HG02943 (cell line): ENCODE measurements around the gene DMRT3.
A peak's percentile ranks its signal among the peaks of the same experiment; 100 is the strongest.
"Not testable (repeated sequence)": the region's sequence is repeated elsewhere in the genome, so short reads cannot be mapped to it uniquely, and the experiment has no call there.

Source experiments
- ATAC-seq: cut with Tn5 transposase; IDR thresholded peaks from one replicate; pipeline ENCODE4 v1.9.1; 2021; ENCODE audit warnings: mild to moderate bottlenecking, low read depth, moderate library complexity; ENCODE audit not compliant: unreplicated experiment

Gene DMRT3

DNA sequence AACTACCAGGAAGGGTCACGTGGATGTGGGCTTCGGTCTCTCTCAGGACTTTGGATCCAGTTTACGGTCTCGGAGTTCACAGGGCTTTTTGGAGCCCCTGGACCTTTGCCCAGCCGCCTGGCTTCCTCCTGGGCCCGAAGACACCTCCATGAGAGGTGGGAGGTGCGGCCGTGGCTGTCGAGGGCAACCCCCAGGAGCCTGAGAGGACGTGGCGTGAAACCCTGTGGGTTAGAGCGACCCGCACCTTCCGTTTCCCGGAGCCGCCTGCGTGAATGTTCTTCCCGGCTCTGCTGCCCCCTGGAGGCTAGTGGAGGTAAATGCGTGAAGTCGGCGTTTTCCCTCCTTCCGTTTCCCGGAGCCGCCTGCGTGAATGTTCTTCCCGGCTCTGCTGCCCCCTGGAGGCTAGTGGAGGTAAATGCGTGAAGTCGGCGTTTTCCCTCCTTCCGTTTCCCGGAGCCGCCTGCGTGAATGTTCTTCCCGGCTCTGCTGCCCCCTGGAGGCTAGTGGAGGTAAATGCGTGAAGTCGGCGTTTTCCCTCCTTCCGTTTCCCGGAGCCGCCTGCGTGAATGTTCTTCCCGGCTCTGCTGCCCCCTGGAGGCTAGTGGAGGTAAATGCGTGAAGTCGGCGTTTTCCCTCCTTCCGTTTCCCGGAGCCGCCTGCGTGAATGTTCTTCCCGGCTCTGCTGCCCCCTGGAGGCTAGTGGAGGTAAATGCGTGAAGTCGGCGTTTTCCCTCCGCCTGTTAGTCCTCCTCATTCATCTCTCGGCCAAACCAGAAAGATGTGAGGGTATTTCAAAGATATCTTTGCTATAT, 22.1 kb downstream of the DMRT3 start:
- not testable (repeated sequence) for ATAC-seq

DNA sequence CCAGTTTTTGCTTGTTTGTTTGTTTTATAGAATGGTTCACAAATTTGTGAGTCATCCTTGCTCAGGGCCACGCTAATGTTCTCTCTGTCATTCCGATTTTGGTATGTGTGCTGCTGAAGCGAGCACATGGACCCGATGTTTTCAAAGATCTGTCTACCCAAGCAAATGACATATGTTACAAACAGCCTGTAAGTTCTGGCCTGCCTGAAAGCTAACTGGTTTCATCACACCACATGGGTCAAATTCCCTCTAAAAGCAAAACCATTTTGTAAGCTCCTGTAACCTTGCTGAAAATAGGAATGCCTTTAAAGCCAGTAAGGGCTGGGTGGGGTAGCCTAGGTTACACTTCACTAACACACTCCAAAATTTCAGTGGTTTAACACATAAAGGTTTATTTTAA, 25.4 kb downstream of the DMRT3 start:
- no peak for ATAC-seq

DNA sequence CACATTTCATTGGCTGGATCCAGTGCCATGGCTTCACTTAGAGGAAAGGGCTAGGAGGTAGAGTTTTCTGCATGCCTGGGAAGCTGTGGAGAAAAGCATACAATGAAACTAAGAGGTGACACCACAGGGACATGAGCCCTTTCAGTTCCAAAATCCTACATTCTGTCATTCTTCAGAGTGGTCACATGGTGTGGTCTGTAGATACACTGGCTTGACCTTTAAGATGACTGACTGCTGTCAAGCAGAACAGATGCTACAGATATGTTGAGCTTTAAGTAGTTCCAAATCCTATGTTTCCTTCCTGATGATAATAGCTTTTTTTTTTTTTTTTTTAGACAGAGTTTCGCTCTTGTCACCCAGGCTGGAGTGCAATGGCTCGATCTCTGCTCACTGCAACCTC, 26.2 kb downstream of the DMRT3 start:
- ATAC-seq = no peak

DNA sequence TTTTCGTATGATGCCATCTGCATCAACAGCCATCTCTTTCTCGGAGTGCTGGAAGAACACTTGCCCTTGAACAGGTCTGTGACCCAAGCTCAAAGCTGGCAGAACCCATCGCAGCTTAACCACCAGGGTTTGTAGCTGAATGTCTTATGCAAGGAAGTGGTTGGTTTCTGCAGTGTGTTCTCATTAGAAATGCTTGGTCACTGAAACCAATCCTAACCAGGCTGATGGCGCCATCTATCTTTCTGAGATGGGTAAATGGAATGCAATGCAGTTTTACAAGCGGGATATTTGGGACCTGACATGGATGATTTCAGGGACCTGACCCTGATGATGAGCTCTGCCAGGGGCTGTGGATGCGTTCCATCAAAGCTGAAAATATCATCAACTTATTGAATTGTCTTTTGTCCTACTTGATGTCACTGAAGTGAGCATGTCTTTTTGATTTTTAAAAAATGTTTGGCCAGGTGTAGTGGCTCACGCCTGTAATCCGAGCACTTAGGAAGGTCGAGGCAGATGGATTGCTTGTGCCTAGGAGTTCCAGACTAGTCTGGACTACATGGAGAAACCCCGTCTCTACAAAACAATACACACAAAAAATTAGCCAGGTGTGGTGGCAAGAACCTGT, 28.7 kb downstream of the DMRT3 start:
- no peak for ATAC-seq

DNA sequence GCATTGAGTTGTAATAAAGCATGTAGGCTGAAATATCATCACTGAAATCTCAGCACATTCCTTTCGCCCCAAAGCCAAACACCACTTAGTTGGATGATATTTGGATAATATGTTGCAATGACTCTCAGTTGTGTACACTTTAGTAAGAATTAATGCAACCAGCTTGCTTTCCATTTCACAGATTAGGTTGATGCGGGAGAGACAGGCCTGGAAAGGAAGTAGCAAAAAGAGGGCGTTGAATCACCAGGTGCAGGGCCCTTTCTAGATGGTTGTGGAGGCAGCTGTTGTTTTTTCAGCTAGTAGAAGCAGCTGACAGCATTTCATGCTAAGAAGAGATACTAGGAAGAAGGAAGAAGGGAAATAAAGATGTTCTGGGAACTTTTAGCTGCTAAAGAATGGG, 30.9 kb downstream of the DMRT3 start:
- ATAC-seq = no peak

DNA sequence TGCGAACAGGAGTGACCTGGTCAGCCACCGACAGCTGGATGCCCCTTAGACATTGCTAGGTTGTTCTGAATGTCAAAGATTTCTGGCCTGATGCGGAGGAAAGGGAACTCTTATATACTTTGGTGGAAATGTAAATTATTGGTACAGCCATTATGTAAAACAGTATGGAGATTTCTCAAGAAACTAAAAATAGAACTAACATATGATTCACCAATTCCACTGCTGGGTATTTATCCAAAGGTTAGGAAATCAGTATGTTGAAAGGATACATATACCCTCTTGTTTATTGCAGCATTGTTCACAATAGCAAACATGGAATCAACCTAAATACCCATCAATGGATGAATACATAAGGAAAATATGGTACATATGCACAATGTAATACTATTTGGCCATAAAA, 31.8 kb downstream of the DMRT3 start:
- no peak for ATAC-seq

DNA sequence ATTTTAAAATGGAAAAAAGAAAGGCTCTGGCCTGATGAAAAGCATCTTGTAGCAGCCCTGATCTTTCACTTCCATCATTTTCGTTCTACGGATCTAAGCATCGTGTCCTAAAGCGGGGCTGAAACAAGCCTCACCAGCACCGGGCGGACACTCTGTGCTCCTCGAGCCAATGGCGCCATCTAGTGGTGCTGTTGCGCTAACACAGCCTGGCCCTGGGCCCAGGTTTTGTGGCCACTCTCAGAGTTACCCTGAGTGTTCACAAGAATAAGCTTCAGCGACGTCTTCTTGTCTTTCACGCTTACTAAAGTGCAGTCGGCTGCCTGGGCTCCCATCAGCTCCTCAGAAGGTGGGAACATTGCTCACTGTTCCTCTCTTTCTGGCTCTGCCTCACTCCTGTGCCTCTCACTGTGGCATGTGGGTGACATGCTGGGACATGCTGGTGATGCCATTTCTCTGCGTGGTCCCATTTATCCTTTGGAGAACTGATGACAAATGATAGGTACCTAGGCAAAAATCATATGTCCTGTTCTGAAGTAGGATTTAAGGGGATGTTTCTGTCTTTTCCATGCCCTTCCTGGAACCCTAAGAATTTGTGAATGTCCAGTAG, 32.7 kb downstream of the DMRT3 start:
- ATAC-seq = peak; percentile 97

DNA sequence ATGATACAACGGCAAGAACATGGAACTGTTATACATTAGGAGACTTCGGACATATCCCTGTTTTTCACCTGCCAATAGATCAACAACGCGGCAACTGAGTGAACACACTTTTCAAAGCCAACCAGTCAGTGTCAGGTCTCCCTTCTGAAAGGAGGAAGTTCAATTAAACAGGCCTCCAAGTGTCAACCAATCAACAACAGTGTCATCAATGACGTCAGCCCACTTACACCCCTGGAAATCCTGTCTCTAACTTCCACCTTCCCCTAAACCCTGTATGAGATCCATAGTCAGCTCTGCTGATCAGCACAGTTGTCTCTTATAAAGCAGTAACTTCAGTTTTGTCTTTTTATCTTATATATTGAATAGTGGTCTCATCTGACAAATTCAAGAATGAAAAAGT, 36.6 kb downstream of the DMRT3 start:
- ATAC-seq = no peak

DNA sequence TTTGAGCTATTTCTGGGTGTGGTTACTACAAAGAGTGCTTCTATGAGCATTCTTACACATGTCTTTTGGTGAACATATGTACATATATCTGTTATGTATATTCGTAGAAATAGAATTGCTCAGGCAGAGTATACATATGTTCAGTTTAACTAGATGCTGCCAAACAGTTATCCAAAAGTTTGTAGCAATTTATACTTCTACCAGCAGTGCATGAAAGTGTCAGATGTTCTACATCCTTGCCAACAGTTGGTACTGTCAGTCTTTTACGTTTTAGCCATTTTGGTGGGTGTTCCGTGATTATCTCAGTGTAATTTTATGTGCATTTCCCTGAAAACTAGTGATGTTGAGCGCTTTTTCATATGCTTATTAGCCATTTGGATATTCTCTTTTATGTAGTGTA, 37.8 kb downstream of the DMRT3 start:
- ATAC-seq = no peak

DNA sequence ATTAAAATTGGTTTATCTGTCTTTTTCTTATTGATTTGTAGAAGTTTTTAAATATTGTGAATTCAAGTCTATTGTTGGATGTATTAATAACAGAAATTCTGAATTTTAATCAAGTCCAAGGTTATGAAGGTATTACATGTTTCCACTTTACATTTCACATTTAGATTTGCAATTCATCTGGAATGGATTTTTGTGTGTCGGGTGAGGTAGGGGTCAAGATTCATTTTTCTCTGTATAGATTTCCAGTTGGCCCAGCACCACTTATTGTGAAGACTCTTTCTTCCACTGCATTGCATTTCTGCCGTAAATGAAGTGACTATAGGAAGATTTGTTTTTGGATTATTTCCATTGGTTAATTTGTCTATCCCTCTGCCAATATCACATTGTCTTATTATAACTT, 38.2 kb downstream of the DMRT3 start:
- ATAC-seq = no peak

DNA sequence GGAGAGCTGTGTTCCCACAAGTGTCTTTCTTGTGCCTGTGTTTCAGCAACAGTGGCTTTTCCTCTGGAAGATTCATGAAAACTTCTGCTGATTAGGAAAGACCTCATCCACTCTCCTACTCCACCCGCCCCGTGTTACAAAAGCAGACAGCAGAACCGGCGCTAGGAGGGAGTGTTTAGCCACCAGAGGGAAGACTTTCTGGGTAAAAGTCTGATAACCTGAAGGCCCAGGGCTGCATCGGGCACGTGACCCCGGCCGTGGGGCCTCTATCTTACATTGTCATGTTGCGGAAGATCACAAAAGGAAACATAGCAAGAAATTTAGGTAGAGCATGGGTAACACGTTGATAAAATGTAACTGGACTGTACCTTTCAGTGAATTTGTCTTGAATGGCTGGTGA, 41.7 kb downstream of the DMRT3 start:
- no peak for ATAC-seq

DNA sequence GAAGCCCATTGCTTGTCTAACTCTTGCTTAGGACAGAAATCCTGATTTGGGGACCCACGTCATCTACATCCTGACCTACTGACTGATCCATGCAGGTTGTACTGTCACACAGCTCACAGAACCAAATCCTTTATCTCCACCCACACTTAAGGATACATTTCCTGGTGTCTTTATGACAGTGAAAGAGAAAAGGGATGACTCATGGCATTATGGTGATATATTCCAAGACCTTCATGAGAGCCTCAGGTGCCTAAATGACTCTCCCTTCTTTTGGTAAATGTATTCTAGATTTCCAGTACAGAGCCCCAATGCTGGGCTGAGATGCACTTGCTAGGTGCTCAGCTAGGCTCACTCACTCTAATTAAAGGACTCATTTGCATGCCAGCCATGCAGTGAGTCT, 47.7 kb downstream of the DMRT3 start:
- ATAC-seq = no peak

DNA sequence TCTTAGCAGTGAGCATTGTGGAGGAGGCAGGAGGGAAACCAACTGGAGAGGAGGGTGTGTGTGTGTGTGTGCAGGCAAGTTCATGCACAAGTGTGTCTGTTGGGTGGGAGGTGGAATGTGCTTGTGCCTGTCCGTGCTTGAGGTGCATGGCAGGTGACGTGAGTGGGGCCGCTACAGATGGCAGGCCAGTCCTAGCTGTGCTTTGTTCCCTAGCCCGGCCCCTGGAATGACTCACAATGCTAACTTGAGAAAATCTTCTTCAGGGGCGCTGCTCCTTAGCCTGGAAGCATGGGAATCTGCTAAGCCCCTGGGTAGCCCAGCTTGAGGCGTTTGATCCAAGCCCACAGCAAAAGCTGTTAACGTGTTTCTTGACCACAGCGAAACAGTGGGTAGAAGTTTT, 48.7 kb downstream of the DMRT3 start:
- ATAC-seq = no peak

DNA sequence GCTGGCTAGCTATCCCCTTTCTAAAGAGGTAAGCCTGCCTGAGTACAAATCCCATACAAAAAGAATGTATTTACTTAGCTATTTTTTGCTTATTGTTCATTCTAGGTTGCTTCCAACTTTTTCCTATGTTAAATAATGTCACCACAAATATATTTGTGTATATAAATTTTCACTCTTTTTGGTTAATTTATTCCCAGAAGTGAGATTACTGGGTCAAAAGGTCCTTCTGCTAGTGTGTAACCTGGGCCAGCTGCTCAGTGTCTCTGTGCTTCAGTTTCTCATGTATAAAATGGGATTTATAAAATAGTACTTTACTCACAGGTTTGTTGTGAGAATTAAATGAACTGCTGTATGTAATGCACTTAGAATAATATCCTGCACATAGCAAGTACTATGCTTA, 49.8 kb downstream of the DMRT3 start:
- no peak for ATAC-seq

DNA sequence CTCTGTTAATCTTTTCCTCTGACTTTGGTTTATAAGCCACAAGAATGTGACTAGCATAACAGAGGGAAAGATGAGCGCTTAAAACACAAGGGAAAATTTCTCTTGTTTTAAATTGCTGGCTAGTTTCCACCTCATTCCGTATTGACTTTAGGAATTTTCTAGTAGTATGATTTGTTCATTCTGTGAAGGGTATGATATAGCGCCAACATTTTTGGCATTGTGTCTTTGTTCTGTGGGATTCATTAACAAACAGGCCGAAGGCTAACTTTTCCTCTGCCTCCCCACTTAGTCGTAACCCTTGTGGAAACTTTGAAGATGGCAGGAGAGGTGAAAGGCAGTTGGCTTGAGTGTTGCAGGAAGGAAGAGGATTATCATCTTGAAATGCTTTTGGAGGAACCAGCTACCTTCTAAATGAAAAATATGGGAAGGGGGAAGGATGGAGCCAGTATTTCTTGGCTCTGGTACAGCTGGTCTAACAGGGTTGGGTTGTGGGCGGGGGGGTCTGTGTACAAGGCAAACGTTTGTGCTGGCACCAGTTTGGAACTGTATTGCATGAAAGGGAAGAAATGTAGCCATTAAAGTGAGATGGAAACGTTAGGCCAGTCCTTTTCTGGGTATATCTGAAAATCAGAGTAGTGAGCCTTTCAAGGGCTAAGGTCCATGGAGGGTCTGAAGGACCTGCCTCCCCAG, 52.2 kb downstream of the DMRT3 start:
- ATAC-seq = no peak

DNA sequence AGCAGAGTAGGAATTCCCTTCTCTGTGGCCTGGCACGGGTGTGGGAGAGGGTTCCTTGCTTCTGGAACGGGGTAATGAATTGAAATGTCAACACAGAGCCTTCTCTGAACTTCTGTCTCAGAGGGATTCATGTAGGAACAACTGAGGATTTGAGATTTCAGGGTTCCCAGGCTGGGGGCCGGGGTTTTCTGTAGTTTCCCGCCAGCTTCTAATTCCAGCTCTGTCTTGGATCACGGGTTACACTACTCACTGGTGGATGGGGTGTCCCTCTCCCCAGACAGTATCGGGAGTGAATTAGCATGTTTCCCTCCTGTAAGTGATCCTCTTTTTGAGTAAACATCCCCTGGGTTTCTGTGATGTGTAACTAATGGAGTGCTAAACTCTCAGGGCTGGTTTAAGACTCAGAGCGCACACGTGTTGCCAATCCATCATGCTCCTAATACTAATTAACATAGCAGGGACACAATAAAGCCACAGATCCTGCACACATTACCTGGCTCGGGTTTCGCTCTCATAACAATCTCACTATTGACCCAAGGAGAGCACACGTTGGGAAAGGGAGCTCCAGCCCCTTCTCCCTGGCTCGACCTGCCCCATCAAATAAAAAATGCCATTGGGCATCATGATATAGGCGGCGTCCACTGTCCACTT, 55.6 kb downstream of the DMRT3 start:
- ATAC-seq = no peak

DNA sequence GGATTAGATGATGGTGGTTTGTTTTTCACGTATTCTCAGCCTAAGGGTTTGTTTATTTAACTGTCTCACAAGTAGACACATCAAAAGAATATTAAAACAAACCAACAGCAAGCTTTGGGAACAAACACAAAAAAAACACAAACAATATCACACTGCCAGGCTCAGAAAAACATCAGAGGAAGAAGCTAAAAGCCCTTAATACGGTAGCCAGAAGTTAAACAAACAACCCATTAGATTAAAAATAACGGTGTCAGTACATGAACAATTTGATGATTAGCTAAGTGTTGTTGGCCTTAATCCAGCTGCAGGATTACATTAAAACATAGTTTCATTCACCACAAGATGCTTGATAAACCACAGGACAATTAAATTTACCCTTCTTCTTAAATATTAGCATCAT, 57.8 kb downstream of the DMRT3 start:
- no peak for ATAC-seq

DNA sequence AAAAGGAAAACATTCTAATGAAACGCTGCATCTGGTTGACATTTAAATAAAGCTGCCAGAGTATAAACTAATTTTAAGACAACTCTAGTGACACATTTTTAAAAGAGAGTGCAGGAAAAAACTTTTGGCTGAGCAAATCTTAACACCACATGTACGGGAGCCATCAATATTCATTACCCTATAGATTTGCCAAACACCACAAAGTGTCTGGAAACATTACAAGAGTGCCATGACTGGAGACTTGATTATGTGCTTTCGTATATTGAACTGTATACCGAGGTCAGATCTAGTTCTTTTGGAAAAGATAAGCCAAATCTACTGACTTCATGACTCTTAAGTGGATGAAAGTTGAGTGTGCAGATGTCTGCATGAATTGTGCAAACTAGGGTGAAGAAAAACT, 63.1 kb downstream of the DMRT3 start:
- ATAC-seq = no peak
